ENCODE data around the gene HRH1. TPM values are rescaled to one million over a fixed set of nuclear protein-coding genes. Genes with fewer than 3 reads are reported as not detected.

The HRH1 gene
- total RNA-seq, 1 experiment from 2014 or later: 7.0 TPM

DNA sequence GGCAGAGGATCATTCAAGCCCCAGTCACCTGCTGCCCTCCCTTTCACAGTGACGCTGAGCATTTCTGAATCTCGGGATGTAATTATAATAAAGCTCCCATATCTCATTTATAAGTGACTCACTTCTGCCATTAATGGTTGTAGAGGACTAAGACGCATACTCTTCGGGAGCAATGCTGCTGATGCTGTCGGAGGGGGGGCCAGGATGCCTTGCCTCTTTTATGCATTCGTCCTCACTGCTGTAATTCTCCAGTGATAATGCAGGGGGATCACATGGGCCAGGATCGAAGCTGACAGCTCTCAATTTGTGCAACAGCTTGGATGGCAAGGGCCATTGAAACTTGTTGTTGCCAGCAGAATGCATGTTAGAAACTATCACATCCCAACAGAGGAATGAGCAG, 3.1 kb downstream of the HRH1 start:
- H3K4me3 ChIP-seq (replicated peaks in 1 of 2; ENCODE audit: low read depth in 1 of 2, low read length in 2 of 2): no peak overlapping the region
- intact Hi-C loops (cut with micrococcal nuclease): loop anchor here (5.0 to 10.0 kb wide), 2 partner anchors 180 to 497 kb away; no protein-coding TSS in a partner anchor
- no TSS peak for BruUV-seq (replicated peaks)
- H3K9me2 ChIP-seq (ENCODE audit: insufficient read depth): no peaks in the 10 kb centered on the region
- ATAC-seq (no peak), DNase-seq (ENCODE audit: low read depth, low spot score) (no peak)
- no peaks in the 10 kb centered on the region for H3K27me3 ChIP-seq (ENCODE audit: insufficient read depth, low read length)
- peaks cover 10 to 41% of the 10 kb centered on the region in 2 experiments; a peak in 3 of 4 replicates for H3K4me1 ChIP-seq (ENCODE audit: control insufficient read depth in 1 of 2, insufficient read depth in 2 of 2, low read length in 2 of 2)
- no peak overlapping the region for H2AFZ ChIP-seq (ENCODE audit: low read depth, low read length, poor library complexity, severe bottlenecking)
- H3K36me3 ChIP-seq (ENCODE audit: control insufficient read depth in 1 of 2, insufficient read depth in 2 of 2, low read length in 2 of 2): no peaks in the 10 kb centered on the region
- no peak overlapping the region for H3K4me2 ChIP-seq (ENCODE audit: low read length)
- no peaks in the 10 kb centered on the region for H3K9me3 ChIP-seq (ENCODE audit: control insufficient read depth in 1 of 2, insufficient read depth in 1 of 2, low read depth in 1 of 2, low read length in 2 of 2)
- ChIA-PET RAD21 (ENCODE audit: low non-redundant PET in 1 of 2, low total read pairs in 2 of 2, uncharacterized antibody in 2 of 2, unreplicated experiment in 2 of 2) (no interaction called here), CTCF (interaction anchor here (1.2 to 4.1 kb wide), 2 partner anchors 79 to 177 kb away, joined by 3 to 16 read pairs; no protein-coding TSS in a partner anchor), POLR2A (interaction anchor here (1.4 kb wide), 1 partner anchor 24 kb away, joined by 3 read pairs; no protein-coding TSS in a partner anchor)
- no peaks in the 10 kb centered on the region for H3K79me2 ChIP-seq (ENCODE audit: insufficient read depth, low read length)
- TF ChIP-seq, protein P1, sequence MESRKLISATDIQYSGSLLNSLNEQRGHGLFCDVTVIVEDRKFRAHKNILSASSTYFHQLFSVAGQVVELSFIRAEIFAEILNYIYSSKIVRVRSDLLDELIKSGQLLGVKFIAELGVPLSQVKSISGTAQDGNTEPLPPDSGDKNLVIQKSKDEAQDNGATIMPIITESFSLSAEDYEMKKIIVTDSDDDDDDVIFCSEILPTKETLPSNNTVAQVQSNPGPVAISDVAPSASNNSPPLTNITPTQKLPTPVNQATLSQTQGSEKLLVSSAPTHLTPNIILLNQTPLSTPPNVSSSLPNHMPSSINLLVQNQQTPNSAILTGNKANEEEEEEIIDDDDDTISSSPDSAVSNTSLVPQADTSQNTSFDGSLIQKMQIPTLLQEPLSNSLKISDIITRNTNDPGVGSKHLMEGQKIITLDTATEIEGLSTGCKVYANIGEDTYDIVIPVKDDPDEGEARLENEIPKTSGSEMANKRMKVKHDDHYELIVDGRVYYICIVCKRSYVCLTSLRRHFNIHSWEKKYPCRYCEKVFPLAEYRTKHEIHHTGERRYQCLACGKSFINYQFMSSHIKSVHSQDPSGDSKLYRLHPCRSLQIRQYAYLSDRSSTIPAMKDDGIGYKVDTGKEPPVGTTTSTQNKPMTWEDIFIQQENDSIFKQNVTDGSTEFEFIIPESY (IDR thresholded peaks at IDR 0.05; ENCODE audit: extremely low read depth, insufficient replicate concordance, low read length): no peak
- no peak for TF ChIP-seq ZNF274 (IDR thresholded peaks at IDR 0.05; ENCODE audit: low read depth, low read length)
- TF ChIP-seq FOSL1 (IDR thresholded peaks at IDR 0.05; ENCODE audit: low read depth): no peak
- TF ChIP-seq, protein P2, sequence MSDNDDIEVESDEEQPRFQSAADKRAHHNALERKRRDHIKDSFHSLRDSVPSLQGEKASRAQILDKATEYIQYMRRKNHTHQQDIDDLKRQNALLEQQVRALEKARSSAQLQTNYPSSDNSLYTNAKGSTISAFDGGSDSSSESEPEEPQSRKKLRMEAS (IDR thresholded peaks at IDR 0.05): no peak
- TF ChIP-seq CBX3 (IDR thresholded peaks at IDR 0.05; ENCODE audit: low read depth): no peak
- no peak for TF ChIP-seq YY1 (IDR thresholded peaks at IDR 0.05; ENCODE audit: extremely low read depth, insufficient replicate concordance, low read depth, low read length)
- no peak for TF ChIP-seq EGR1 (IDR thresholded peaks at IDR 0.05; ENCODE audit: low read depth)
- TF ChIP-seq EZH2phosphoT487 (IDR thresholded peaks at IDR 0.05; ENCODE audit: borderline replicate concordance): no peak
- no peak for TF ChIP-seq SP1 (IDR thresholded peaks at IDR 0.05; ENCODE audit: low read depth)
- TF ChIP-seq, protein P3, sequence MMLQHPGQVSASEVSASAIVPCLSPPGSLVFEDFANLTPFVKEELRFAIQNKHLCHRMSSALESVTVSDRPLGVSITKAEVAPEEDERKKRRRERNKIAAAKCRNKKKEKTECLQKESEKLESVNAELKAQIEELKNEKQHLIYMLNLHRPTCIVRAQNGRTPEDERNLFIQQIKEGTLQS (IDR thresholded peaks at IDR 0.05): no peak
- H3K27ac ChIP-seq (ENCODE audit: low read depth, low read length): no peak overlapping the region
- H4K20me1 ChIP-seq (ENCODE audit: insufficient read depth): no peaks in the 10 kb centered on the region
- no peak overlapping the region for H3K9ac ChIP-seq (ENCODE audit: low read length)

Measured in HCT116 (cell line).